ELF-1 (cell line): Measurements from ENCODE around the gene CD2AP.
"Not testable (repeated sequence)": the region's sequence is repeated elsewhere in the genome, so short reads cannot be mapped to it uniquely, and the experiment has no call there.

Experiments used
- DNase-seq: peaks from one replicate; pipeline ENCODE4 v3.0.0-alpha.2; 2016; ENCODE audit warnings: low read depth, low spot score

Gene CD2AP

GRCh38 chr6:47634210-47635047 is 156.8 kb downstream of the CD2AP start:
- DNase-seq: no peak

GRCh38 chr6:47646689-47647088 is 169.1 kb downstream of the CD2AP start:
- DNase-seq: no peak

DNA sequence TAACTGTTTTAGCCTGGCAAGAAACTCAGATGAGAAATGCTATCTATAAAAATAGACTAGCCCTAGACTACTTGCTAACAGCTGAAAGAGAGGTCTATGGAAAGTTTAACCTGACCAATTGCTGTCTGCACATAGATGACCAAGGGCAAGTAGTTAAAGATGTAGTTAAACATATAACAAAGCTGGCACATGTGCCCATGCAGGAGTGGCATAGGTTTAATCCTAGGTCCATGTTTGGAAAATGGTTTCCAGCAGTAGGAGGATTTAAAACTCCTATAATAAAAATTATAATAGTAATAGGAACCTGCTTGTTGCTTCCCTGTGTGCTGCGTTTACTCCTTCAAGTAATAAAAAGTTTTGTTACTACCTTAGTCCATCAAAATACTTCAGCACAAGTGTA is 169.6 kb downstream of the CD2AP start:
- DNase-seq: no peak

DNA sequence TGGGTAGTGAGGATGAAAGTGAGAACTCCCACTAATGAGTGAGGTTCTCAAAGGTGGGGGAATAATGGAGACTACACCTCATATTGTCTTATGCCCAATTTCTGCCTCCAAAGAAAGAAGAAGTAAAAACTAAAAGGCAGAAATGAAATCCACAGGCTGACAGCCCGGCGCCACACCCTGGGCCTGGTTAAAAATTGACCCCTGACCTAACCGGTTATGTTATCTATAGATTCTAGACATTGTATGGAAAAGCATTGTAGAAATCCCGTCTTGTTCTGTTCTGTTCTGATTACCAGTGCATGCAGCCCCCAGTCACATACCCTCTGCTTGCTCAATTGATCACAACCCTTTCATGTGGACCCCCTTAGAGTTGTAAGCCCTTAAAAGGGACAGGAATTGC is 170.0 kb downstream of the CD2AP start:
- not testable (repeated sequence) for DNase-seq

DNA sequence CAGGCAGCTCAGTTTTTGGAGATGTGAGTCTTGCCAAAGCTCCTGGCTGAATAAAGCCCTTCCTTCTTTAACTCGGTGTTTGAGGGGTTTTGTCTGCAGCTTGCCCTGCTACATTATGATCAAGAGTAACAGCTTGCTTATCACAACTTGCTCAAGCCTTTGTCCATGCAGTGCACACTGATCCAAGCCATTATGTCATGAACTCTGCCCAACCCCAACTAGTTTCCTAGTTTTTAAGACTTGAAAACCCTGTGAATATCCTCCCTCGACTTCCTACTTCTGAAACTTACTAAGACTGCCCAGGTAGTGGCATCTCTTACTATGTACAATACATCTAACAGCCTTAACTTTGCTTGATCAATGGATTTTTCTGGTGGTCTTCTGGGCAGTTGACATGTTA is 170.4 kb downstream of the CD2AP start:
- DNase-seq: no peak

DNA sequence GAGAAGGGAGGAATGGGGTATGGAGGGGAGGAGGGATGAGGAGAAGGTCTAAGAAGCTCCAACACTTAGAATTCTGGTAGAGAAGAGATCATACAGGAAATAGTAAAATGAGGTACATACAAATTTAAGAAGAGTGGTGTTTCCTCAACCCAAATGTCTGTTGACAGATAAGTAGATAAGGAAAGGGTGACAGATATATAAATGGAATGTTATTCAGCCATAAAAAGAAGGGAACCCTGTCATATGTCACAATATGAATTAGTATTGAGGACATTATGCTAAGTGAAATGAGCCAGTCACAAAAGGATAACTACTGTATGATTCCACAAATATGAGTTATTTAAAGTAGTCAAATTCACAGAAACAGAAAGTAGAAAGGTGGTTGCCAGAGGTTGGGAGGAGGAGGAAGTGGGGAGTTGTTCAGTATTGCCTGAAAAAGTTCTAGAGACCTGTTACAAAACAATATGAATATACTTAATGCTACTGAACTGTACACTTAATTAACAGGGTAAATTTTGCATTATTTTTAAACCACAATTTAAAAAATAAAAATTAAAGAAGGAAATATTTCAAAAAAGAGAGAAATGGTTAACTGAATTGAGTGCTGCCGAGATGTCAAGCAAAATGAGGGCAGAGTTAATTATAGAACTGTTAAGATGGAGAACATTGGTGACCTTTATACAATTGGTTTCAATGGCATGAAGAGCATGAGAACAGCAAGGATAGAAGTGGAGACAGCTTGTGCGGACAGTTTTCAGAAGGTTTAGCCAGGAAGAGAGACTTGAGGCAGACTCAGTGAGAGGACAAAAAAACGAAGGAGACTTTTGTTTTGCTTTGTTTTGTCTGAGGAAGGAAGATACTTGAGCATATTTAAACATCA is 173.2 kb downstream of the CD2AP start:
- no peak for DNase-seq

- DNase-seq: no peak
Measured at GRCh38 chr6:47651505-47651944, 173.9 kb downstream of the CD2AP start.

GRCh38 chr6:47653706-47654105 is 176.1 kb downstream of the CD2AP start:
- DNase-seq: no peak

- DNase-seq: no peak
Measured at GRCh38 chr6:47654255-47654654, 176.7 kb downstream of the CD2AP start.

DNA sequence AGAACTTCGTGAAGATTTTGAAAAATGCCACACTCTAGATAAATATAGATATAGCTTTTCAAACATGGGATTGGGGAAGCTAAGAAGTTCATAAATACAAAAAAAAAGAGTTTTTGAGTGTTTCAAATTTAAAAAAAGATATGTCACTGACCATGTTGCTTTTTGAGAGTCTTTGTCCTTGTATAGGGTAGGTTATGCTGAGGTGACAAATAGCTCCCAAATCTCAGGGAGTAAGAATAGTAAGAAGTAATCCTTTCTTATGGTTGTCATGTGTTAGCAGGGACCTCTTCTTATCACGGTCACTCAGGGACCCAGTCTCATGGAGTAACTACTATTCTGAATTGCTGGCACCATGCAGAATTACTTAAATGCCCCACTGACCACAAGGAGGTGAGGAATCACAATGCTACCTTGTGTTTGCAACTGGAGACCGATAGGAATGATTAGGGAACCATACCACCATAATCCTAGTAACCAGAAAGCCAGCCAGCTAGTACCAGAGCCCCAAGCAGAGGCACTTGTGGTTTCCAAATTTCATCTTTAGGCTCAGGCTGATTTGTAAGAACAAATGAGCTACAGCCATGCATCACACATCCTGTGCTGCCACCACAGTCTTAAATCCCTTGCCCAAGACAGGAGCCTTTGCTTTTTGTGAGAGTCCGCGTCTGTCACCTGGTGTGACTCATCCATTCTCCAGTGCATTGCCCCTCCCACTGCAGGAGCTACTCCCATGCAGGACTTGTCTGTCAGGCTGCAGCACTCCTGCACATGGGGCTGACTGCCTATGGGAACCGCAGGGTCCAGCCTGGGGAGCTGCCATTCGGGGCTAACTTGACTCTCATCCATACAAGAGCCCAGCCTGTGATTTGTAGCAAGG is 178.4 kb downstream of the CD2AP start:
- DNase-seq: peak; percentile 91

GRCh38 chr6:47661960-47662359 is 184.4 kb downstream of the CD2AP start:
- no peak for DNase-seq

DNA sequence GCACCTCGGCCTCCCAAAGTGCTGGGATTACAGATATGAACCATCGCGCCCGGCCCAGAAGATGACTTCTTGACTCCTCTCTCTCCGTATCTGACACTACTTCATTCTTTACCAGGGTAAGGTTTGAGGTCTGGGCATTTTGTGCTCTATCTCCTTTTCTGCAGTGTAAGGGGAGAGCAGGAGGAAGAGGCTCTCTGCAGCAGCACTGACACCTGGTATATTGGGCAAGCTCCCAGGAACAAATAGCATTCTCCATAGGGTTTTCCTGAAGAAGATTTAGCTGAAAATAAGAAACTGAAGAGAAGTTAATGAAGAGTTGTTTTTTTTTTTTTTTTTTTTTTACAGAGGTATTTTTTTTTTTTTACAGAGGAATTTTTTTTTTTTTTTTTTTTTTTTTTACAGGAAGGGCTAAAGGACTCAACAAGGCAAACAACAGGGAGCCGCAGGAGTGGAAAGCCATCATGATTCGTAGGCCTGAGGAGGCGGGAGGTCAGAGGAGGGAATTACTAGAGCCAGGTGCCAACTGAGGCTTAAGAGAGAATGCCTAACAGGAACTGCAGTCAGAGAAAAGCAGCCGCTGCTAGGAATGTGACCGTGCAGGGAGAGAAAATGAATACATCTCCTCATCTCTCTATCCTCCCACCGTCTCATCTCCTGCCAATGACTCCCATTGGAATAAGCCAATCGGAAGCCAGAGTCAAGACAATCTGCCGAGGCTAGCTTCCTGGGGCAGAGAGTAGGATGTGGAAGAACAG is 186.1 kb downstream of the CD2AP start:
- DNase-seq: peak; percentile 54

DNA sequence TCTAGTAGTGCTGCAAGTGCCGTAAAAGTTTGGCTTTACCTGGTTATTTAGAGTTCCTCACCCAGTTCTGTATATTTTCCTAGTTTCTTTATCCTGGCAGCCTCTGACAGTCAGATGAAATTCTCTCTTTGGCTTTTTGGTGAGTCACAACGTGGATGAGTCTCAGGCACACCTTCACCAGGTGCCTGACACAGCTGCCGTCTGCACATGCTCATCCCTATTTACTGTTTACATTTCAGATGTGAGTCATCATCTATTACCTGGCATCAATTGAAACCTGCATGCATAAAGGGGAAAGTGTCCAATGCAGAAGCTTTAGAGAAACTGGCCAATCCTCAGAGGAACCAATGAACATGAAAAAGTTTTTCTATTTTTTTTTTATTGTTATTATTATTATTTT is 187.5 kb downstream of the CD2AP start:
- DNase-seq: no peak

GRCh38 chr6:47669684-47670513 is 192.3 kb downstream of the CD2AP start:
- DNase-seq: peak; percentile 73

- peak; percentile 41 for DNase-seq
Measured at GRCh38 chr6:47670851-47671250, 193.3 kb downstream of the CD2AP start.

GRCh38 chr6:47671777-47672176 is 194.2 kb downstream of the CD2AP start:
- DNase-seq: no peak

- no peak for DNase-seq
Measured at GRCh38 chr6:47672816-47673215, 195.2 kb downstream of the CD2AP start.

DNA sequence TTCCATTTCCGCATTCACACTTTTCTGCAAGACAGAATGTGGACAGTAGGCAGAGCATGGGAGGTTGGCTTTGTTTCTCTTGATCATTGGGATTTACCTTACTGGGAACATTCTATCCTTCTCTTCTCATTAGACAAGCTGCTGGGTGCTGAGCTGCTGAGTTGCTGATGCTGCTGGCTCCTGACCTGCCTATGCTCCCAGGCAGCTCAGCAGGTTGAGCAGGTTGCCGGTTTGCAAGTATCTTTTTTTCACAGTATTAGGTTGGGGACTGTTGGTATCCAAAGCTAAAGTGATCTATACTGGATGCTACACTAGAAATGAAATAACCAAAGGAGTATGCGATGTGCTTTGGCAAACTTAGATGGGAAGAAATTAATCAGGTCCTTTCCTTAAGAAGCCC is 197.1 kb downstream of the CD2AP start:
- DNase-seq: no peak
